ENCODE results near the gene CHERP.
A peak's percentile ranks its signal among the peaks of the same experiment; 100 is the strongest.

CHERP gene

DNA sequence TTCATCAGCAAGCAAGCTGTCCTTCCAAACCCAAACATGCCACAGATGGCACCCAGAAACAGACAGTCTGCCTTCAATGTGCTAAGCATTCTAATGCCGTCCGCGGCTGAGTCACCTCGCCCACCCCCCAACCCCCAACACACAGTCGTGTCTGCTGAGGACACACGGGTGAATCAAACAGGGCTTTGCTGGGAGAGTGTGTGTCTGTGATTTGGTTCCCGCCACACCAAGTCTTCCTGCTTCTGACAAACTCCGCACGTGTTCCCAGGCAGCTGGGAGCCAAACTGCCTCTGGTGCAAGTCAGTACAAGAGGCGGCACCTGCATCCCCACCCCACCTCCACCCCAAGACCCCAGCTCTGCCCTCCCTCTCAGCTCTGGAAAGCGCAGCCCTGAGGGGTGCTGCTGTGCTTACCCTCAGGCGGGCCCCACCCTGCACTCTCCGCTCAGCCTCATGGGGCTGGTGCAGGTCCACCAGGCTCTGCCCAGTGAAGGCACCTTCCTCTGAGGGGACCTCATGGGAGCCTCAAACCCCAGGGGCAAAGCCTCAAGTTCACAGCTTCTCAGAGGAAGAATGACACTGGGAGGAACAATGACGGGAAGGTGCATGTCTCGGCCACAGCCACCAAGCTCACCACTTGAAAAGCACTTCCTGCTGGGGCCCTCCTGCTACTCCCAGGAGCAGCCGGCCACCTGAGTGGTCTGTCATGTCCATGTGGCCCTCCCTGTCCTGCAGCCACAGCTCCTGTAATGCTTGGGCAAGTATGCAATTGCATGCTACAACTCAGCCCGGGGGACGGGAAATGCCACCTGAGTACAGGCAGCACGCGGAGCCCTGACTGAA lies 45.0 kb upstream of the CHERP start:
- TF ChIP-seq CTCF (IDR thresholded peaks at IDR 0.05; ENCODE audit: control insufficient read depth, insufficient read depth, low read depth, low read length, missing control alignments) = no peak
- no peak overlapping the region for H3K4me3 ChIP-seq (ENCODE audit: control insufficient read depth, low read depth, low read length)
- no peak for DNase-seq (ENCODE audit: low read depth)

GRCh38 chr19:16586477-16586871 lies 44.2 kb upstream of the CHERP start:
- DNase-seq (ENCODE audit: low read depth) = no peak
- H3K4me3 ChIP-seq (ENCODE audit: control insufficient read depth, low read depth, low read length) = no peak overlapping the region
- no peak for TF ChIP-seq CTCF (IDR thresholded peaks at IDR 0.05; ENCODE audit: control insufficient read depth, insufficient read depth, low read depth, low read length, missing control alignments)

DNA sequence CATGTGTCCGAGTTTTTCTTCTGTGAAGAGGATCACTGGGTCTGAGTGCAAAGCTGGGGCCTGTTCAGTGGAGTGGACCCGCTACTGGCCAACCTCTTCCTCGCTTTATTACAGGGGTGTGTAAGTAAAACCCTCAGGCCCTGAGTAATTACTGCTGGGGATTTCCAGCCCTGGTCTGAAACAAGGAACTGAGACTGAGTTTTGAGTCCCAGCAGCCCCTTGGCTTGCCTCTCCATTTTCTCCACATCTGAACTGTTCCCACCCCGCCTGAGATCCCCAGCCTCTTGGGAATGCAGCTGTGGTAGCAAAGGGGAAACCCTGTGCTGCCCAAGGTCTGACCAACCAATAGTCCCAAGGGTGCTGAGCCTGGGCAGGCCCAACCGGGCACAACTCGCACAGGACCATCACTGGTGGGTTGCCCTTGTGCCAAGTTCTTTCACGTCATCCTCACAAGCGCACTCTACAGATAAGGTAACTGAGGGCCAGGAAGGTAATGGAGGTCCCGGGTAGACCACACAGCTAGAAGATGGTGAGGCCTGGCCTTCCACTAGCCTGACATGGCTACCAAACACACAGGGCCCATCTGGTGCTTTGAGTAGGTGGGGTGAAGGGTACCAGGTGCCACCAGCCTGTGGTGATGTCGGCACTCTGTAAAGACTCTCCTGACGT lies 43.7 kb upstream of the CHERP start:
- no peak overlapping the region for H3K4me3 ChIP-seq (ENCODE audit: control insufficient read depth, low read depth, low read length)
- TF ChIP-seq CTCF (IDR thresholded peaks at IDR 0.05; ENCODE audit: control insufficient read depth, insufficient read depth, low read depth, low read length, missing control alignments) = no peak
- DNase-seq (ENCODE audit: low read depth) = no peak

DNA sequence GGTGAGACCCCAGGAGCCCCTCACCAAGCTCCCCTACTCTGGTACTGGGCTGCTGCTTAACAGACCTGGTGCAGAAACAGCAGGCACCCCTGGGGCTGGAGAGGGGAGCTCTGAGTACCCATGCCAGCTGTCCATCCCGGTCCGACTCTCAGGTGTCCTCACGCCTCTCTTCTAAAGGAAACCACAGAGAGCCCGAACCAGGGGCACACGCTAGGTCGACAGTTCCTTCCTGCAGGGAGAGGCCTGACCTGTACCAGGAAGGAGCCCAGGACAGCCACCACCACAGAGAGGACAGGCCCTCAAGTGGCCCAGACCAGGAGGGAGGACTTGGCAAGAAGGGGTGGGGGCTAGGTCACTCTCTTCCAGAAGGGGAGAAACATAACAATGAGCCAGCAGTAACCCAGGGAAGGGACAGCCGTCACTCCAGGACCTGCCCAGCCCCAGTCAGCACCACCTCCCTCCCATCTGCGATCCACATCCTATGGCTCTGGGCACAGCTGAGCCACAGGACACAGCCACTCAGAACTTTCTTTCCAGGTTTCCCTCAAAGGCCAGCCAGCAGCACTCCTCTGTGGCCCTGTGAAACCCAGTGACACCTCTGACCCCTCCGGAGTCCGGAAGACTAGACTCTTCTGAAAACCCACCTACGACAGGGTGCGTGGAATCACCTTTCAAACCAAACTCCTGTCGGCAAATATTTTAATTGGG lies 43.0 kb upstream of the CHERP start:
- TF ChIP-seq CTCF (IDR thresholded peaks at IDR 0.05; ENCODE audit: control insufficient read depth, insufficient read depth, low read depth, low read length, missing control alignments) = no peak
- no peak for DNase-seq (ENCODE audit: low read depth)
- no peak overlapping the region for H3K4me3 ChIP-seq (ENCODE audit: control insufficient read depth, low read depth, low read length)

- DNase-seq (ENCODE audit: low read depth) = peak; percentile 24
- H3K4me3 ChIP-seq (ENCODE audit: control insufficient read depth, low read depth, low read length) = no peak overlapping the region; the same call in 1 of the 2 replicates
- no peak for TF ChIP-seq CTCF (IDR thresholded peaks at IDR 0.05; ENCODE audit: control insufficient read depth, insufficient read depth, low read depth, low read length, missing control alignments)
Observed at GRCh38 chr19:16584248-16585093, 42.2 kb upstream of the CHERP start.
